ENCODE data around the gene GPR31.

GPR31 gene

DNA sequence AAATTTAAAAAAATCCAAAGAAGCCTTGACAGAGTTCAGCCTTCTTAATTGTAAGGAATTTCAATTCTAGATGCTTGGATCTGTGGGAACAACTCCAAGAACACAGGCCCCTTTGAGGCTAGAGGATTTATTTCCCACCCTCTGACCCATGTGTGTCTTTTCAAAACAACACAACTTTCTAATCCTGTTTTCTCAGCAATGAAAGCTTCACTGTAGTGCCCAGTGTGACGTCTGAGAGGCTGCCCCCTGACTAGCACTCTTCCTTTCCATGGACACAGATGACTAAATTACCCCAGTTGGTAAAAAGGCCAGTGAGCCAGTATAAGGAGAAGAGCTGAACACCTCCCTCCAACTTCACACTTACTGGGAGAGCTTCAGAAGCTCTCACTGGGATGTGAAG is 51.4 kb downstream of the GPR31 start:
- no peak overlapping the region for H3K4me3 ChIP-seq (ENCODE audit: low read length, poor library complexity, severe bottlenecking)
- H3K9ac ChIP-seq (ENCODE audit: low read depth, low read length, poor library complexity, severe bottlenecking), result no peak overlapping the region
- TF ChIP-seq EZH2phosphoT487 (IDR thresholded peaks at IDR 0.05; ENCODE audit: borderline replicate concordance), result no peak
- TF ChIP-seq, protein P1, sequence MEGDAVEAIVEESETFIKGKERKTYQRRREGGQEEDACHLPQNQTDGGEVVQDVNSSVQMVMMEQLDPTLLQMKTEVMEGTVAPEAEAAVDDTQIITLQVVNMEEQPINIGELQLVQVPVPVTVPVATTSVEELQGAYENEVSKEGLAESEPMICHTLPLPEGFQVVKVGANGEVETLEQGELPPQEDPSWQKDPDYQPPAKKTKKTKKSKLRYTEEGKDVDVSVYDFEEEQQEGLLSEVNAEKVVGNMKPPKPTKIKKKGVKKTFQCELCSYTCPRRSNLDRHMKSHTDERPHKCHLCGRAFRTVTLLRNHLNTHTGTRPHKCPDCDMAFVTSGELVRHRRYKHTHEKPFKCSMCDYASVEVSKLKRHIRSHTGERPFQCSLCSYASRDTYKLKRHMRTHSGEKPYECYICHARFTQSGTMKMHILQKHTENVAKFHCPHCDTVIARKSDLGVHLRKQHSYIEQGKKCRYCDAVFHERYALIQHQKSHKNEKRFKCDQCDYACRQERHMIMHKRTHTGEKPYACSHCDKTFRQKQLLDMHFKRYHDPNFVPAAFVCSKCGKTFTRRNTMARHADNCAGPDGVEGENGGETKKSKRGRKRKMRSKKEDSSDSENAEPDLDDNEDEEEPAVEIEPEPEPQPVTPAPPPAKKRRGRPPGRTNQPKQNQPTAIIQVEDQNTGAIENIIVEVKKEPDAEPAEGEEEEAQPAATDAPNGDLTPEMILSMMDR (conservative IDR thresholded peaks at IDR 0.05; ENCODE audit: low read length), result no peak
- H3K27me3 ChIP-seq (ENCODE audit: insufficient read depth, low read length, poor library complexity, severe bottlenecking), result no peaks in the 10 kb centered on the region
- H3K79me2 ChIP-seq (ENCODE audit: insufficient read depth, low read length), result no peaks in the 10 kb centered on the region
- H3K36me3 ChIP-seq (ENCODE audit: insufficient read depth, low read length), result no peaks in the 10 kb centered on the region
- no peaks in the 10 kb centered on the region for H4K20me1 ChIP-seq (ENCODE audit: insufficient read depth, low read length, poor library complexity, severe bottlenecking)
- H3K9me2 ChIP-seq (replicated peaks; ENCODE audit: low read depth, low read length), result no peaks in the 10 kb centered on the region
- H3K4me2 ChIP-seq (ENCODE audit: low read depth, low read length, poor library complexity, severe bottlenecking), result no peak overlapping the region
- no peaks in the 10 kb centered on the region for H3K4me1 ChIP-seq (ENCODE audit: insufficient read depth, low read length, poor library complexity, severe bottlenecking)
- no peaks in the 10 kb centered on the region for H3K9me3 ChIP-seq (ENCODE audit: insufficient read depth, low read depth, low read length)
- H3F3A ChIP-seq (ENCODE audit: low read depth), result no peaks in the 10 kb centered on the region
- no peak overlapping the region for H2AFZ ChIP-seq (ENCODE audit: low read length)

Measured in Loucy (cell line).